K562 treated with DMSO at 1 percent for 4 hours (cell line): Measurements from ENCODE around the gene ILF2. TPM values are rescaled to one million over a fixed set of nuclear protein-coding genes. Genes with fewer than 3 reads are reported as not detected.

Experiments
- total RNA-seq: library from RNA; unstranded; fragments of 300-600 nt; gene quantifications from 2 replicates; pipeline ENCODE4 v1.2.3, GENCODE V29; 2022; ENCODE audit not compliant: insufficient read depth

Gene ILF2
- total RNA-seq: 279 and 280 TPM in 2 replicates

GRCh38 chr1:153670859-153671627, at the start of gene ILF2:
Gene ILF2, minus strand, starts transcription at chr1:153670993. Its CDS starts 71 bp downstream, at chr1:153670922.

GRCh38 chr1:153678519-153679336, 7.9 kb upstream of the ILF2 start, which contains the start of gene NPR1:
Gene NPR1, plus strand, starts transcription at chr1:153678688. Its CDS starts 421 bp downstream, at chr1:153679109.

GRCh38 chr1:153658400-153659174, 12.2 kb downstream of the ILF2 start, which contains the start of gene SNAPIN:
Gene SNAPIN, plus strand, starts transcription at chr1:153658703. Its CDS starts 41 bp downstream, at chr1:153658744.

GRCh38 chr1:153633754-153634665, 36.8 kb downstream of the ILF2 start, which contains the start of gene CHTOP:
Gene CHTOP, plus strand, starts transcription at chr1:153634066. Its CDS starts 2,523 bp downstream, at chr1:153636589.

GRCh38 chr1:153627715-153628626, 42.8 kb downstream of the ILF2 start, which contains the start of gene S100A1:
Gene S100A1, plus strand, starts transcription at chr1:153628434. Its CDS starts 2,088 bp downstream, at chr1:153630522.

GRCh38 chr1:153626904-153627714, 43.7 kb downstream of the ILF2 start, which contains the start of gene S100A13:
Gene S100A13, minus strand, starts transcription at chr1:153627505. Its CDS starts 1,033 bp downstream, at chr1:153626472.

GRCh38 chr1:153616144-153616916, 54.5 kb downstream of the ILF2 start, which contains the start of gene S100A14:
Gene S100A14, minus strand, starts transcription at chr1:153616325. Its CDS starts 467 bp downstream, at chr1:153615858.

GRCh38 chr1:153612755-153613331, 58.0 kb downstream of the ILF2 start, which contains the start of gene S100A16:
Gene S100A16, minus strand, starts transcription at chr1:153613137. Its CDS starts 4,986 bp downstream, at chr1:153608151.

Other genes starting within 250 kb of the ILF2 start
- gene S100A7, start 210.3 kb downstream of the ILF2 start, total RNA-seq: not detected in 2 replicates
- 23.2 and 29.1 TPM in 2 replicates for gene S100A6, start 135.0 kb downstream of the ILF2 start, total RNA-seq
- gene S100A5, start 130.1 kb downstream of the ILF2 start, total RNA-seq: not detected in 2 replicates
- 12.2 and 17.9 TPM in 2 replicates for gene S100A4, start 125.2 kb downstream of the ILF2 start, total RNA-seq
- gene S100A3, start 121.7 kb downstream of the ILF2 start, total RNA-seq: not detected in 2 replicates
- gene S100A2, start 105.1 kb downstream of the ILF2 start, total RNA-seq: not detected in 2 replicates
- gene S100A16, start 57.9 kb downstream of the ILF2 start, total RNA-seq: 5.0 and 5.1 TPM in 2 replicates
- not detected in 2 replicates for gene S100A14, start 54.7 kb downstream of the ILF2 start, total RNA-seq
- gene S100A13, start 43.5 kb downstream of the ILF2 start, total RNA-seq: 134 and 148 TPM in 2 replicates
- gene S100A1, start 42.6 kb downstream of the ILF2 start, total RNA-seq: 74.1 and 76.0 TPM in 2 replicates
- gene CHTOP, start 36.9 kb downstream of the ILF2 start, total RNA-seq: 46.5 and 61.4 TPM in 2 replicates
- 24.9 and 30.9 TPM in 2 replicates for gene SNAPIN, start 12.3 kb downstream of the ILF2 start, total RNA-seq
- not detected in 2 replicates for gene NPR1, start 7.7 kb upstream of the ILF2 start, total RNA-seq
- 18.9 and 20.4 TPM in 2 replicates for gene INTS3, start 57.1 kb upstream of the ILF2 start, total RNA-seq
- 8.4 and 12.6 TPM in 2 replicates for gene SLC27A3, start 104.4 kb upstream of the ILF2 start, total RNA-seq